ENCODE data around the gene BCL11B.

DNA sequence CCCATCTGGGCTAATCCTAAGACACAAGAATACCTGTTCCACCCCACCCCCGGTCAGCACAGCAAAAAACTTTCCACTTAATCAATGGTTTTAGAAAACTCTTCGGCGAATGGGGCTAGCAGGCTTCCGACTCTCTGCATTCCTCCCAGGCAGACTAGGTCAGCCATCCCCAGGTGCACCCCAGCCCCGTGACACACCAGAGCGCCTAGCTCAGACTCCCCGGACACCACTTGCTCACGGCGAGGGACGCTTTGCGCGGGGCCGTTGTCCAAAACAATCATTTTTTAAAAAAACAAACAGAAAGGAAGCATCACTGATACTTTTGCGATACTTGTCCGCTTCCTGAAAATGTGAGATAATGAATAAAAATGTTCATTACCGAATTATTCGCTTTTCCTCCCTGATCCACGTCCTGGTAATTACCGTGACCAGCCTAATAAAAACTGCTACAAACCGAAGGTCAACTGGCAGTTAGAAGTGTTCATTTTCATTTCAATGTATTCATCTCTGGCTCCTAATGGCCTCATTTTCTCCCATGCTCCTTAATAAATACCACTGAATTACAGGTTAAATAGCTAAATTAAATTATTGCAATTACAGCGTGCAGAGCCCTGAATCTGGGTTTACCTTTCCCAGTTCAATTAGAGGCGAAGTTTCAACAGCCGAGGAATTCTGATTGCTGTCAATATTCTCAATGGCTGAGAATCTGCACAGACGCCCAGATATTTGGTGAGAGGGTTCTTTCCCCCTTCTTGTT lies 73.1 kb downstream of the BCL11B start:
- TF ChIP-seq CTCF (IDR thresholded peaks at IDR 0.05) (no peak), POLR2A (IDR thresholded peaks at IDR 0.05) (no peak)
